Activated CD8-positive, alpha-beta memory T cell treated with anti-CD3 and anti-CD28 coated beads for 48 hours (primary cell): ENCODE results near the gene TENM3.

ENCODE experiments used
- DNase-seq, 3 experiments: peaks; one replicate each; pipeline ENCODE4 v3.0.0-alpha.2; 2020; ENCODE audit warnings: low read depth in 2 of 3, low spot score in 2 of 3

TENM3 gene

GRCh38 chr4:182286931-182287330, 43.7 kb downstream of the TENM3 start:
- no peak for DNase-seq

GRCh38 chr4:182288534-182288933, 45.3 kb downstream of the TENM3 start:
- no peak for DNase-seq

- DNase-seq: no peak
These were observed 46.6 kb downstream of the TENM3 start for GRCh38 chr4:182289809-182290208.

GRCh38 chr4:182291175-182291574, 48.0 kb downstream of the TENM3 start:
- no peak for DNase-seq

GRCh38 chr4:182291597-182292270, 48.5 kb downstream of the TENM3 start:
- DNase-seq: no peak

- no peak for DNase-seq
These were observed 49.4 kb downstream of the TENM3 start for GRCh38 chr4:182292612-182293011.

GRCh38 chr4:182293691-182294255, 50.6 kb downstream of the TENM3 start:
- DNase-seq: no peak

- DNase-seq: no peak
These were observed 51.2 kb downstream of the TENM3 start for GRCh38 chr4:182294451-182294850.

- DNase-seq: no peak
These were observed 54.5 kb downstream of the TENM3 start for GRCh38 chr4:182297659-182298058.

GRCh38 chr4:182301736-182302135, 58.5 kb downstream of the TENM3 start:
- DNase-seq: no peak

GRCh38 chr4:182303847-182304246, 60.6 kb downstream of the TENM3 start:
- no peak for DNase-seq

GRCh38 chr4:182306792-182307507, 63.7 kb downstream of the TENM3 start:
- no peak for DNase-seq

- no peak for DNase-seq
These were observed 64.5 kb downstream of the TENM3 start for GRCh38 chr4:182307746-182308145.

GRCh38 chr4:182309877-182310276, 66.7 kb downstream of the TENM3 start:
- DNase-seq: no peak

- DNase-seq: no peak
These were observed 67.1 kb downstream of the TENM3 start for GRCh38 chr4:182310316-182310715.

- no peak for DNase-seq
These were observed 67.8 kb downstream of the TENM3 start for GRCh38 chr4:182310962-182311361.

- DNase-seq: no peak
These were observed 71.3 kb downstream of the TENM3 start for GRCh38 chr4:182314537-182314936.

- DNase-seq: no peak
These were observed 75.1 kb downstream of the TENM3 start for GRCh38 chr4:182318256-182318655.

GRCh38 chr4:182320092-182320491, 76.9 kb downstream of the TENM3 start:
- no peak for DNase-seq

- DNase-seq: no peak
These were observed 77.4 kb downstream of the TENM3 start for GRCh38 chr4:182320580-182320979.

GRCh38 chr4:182324282-182324681, 81.1 kb downstream of the TENM3 start:
- no peak for DNase-seq

- no peak for DNase-seq
These were observed 82.2 kb downstream of the TENM3 start for GRCh38 chr4:182325397-182325796.
